ENCODE data around the gene OR2K2.

GRCh38 chr9:111352545-111352944 lies 22.5 kb upstream of the OR2K2 start:
- TF ChIP-seq CTCF (conservative IDR thresholded peaks at IDR 0.05) (no peak), EZH2 (IDR thresholded peaks at IDR 0.05; ENCODE audit: low read depth) (no peak)

All from PC-9 (cell line).